Endothelial cell of umbilical vein (primary cell): ENCODE measurements around the gene NTF4.
"Not testable (repeated sequence)": the region's sequence is repeated elsewhere in the genome, so short reads cannot be mapped to it uniquely, and the experiment has no call there.

Experiments
- EZH2 ChIP-seq: IDR thresholded peaks from 2 replicates; pipeline ENCODE4 v1.6.1; 2012; ENCODE audit warnings: borderline replicate concordance, low read depth, mild to moderate bottlenecking, moderate library complexity, low read length, inconsistent platforms; ENCODE audit not compliant: severe bottlenecking
- FOS ChIP-seq: IDR thresholded peaks from 2 replicates; pipeline ENCODE4 v1.6.1; 2011; ENCODE audit warnings: mild to moderate bottlenecking, low read length, moderate library complexity, borderline replicate concordance; ENCODE audit not compliant: insufficient read depth
- JUN ChIP-seq: IDR thresholded peaks from 2 replicates; pipeline ENCODE4 v1.6.1; 2011; ENCODE audit warnings: borderline replicate concordance, low read depth; ENCODE audit not compliant: insufficient read length, insufficient read depth
- MAX ChIP-seq: IDR thresholded peaks from 2 replicates; pipeline ENCODE4 v1.6.1; 2011; ENCODE audit not compliant: insufficient read depth, insufficient read length
- MYC ChIP-seq: IDR thresholded peaks from one replicate; pipeline ENCODE4 v1.6.1; 2011; ENCODE audit warnings: mild to moderate bottlenecking, low read depth, low read length
- POLR2A ChIP-seq: IDR thresholded peaks from 2 replicates; pipeline ENCODE4 v1.6.1; 2012; ENCODE audit warnings: low read depth, mild to moderate bottlenecking, control low read depth, low read length
- POLR2AphosphoS5 ChIP-seq: IDR thresholded peaks from 2 replicates; pipeline ENCODE4 v1.6.1; 2012; ENCODE audit warnings: low read depth, mild to moderate bottlenecking, control low read depth, low read length, moderate library complexity; ENCODE audit not compliant: insufficient read depth
- TF ChIP-seq, protein P1 (sequence below), 2 donors: IDR thresholded peaks; 1 replicate in 1 of 2; 2 replicates in 1 of 2; pipeline ENCODE4 v1.5.1; 2011; ENCODE audit warnings: low read length in 2 of 2, mild to moderate bottlenecking in 2 of 2, moderate library complexity in 2 of 2, control low read depth in 1 of 2, inconsistent platforms in 1 of 2, low read depth in 1 of 2; ENCODE audit not compliant: insufficient read depth in 1 of 2; ENCODE audit errors: extremely low read depth in 1 of 2

- not testable (repeated sequence) for TF ChIP-seq POLR2A, EZH2, MAX, MYC, POLR2AphosphoS5, FOS, JUN
- TF ChIP-seq, protein P1, sequence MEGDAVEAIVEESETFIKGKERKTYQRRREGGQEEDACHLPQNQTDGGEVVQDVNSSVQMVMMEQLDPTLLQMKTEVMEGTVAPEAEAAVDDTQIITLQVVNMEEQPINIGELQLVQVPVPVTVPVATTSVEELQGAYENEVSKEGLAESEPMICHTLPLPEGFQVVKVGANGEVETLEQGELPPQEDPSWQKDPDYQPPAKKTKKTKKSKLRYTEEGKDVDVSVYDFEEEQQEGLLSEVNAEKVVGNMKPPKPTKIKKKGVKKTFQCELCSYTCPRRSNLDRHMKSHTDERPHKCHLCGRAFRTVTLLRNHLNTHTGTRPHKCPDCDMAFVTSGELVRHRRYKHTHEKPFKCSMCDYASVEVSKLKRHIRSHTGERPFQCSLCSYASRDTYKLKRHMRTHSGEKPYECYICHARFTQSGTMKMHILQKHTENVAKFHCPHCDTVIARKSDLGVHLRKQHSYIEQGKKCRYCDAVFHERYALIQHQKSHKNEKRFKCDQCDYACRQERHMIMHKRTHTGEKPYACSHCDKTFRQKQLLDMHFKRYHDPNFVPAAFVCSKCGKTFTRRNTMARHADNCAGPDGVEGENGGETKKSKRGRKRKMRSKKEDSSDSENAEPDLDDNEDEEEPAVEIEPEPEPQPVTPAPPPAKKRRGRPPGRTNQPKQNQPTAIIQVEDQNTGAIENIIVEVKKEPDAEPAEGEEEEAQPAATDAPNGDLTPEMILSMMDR (IDR thresholded peaks at IDR 0.05; ENCODE audit: extremely low read depth in 1 of 2, insufficient read depth in 1 of 2, low read depth in 1 of 2, low read length in 2 of 2) = not testable (repeated sequence)
Observed at GRCh38 chr19:49028686-49029085, 35.9 kb downstream of the NTF4 start.
